HG02610 (cell line): Measurements from ENCODE around the gene EPB41L4B.

Experiments used
- ATAC-seq: cut with Tn5 transposase; IDR thresholded peaks from one replicate; pipeline ENCODE4 v1.9.1; 2021; ENCODE audit warnings: mild to moderate bottlenecking, moderate library complexity; ENCODE audit not compliant: unreplicated experiment

EPB41L4B gene

DNA sequence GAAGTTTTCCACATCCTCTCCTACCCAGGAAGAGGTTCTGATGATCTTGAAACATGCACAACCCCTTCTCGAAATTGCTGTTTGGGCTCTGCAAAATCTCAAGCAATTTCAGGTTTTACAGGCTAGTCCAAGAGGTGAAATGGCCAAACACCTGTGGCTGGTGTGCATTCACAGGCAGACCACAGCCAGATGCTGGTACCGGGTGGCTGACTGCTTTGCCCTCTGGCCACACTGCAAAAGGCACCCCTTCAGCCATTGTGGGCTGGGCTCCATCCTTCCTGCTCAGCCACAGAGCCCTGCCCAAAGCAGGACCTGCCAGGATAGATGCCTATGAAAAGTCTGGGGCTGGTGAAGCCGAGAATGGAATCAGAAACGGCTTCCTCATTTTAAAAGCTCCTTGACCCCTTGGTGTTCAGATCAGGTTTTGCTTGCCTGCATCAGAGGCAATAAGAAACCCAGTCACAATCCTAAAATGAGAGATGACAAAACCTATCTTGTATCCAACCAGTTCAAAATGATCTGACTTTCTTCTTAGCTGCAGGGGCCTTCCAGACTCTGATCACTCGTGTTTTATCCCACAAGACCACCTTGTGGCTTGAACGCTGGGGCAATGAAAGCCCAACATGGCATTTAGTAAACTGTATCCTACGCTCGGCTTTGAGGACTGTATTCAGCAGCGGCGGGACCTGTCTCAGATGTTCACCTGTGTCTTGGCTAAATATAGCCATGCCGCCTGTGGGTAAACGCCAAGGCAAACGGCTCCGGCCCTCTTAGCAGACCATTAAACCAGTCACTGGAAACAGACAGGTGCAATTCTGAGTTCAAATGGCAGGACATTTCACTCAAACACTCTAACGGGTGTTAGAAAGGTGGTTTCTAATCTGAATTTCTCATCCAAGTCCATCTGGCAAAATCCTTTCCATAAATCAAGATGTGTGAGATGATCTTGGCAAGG, 49.6 kb downstream of the EPB41L4B start:
- ATAC-seq = no peak

DNA sequence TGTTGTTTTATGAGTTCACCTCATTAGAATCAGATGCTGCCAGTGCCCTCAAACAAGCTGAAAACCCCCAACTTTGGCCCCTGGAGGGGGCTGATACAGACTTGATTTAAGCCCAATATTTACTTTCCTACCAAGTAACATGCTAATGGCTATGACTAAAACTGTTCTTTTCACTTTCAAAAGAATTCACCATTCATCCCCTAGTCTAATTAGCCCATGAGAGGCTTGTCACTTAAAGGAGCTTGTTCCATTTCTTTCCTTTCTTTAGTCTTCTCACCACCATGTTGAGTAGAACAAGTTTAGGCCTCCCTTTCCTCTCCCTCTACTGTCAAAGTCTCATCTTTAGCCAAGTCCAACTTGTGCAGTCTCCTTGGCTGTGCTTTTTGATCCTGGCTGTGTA, 50.4 kb downstream of the EPB41L4B start:
- no peak for ATAC-seq

DNA sequence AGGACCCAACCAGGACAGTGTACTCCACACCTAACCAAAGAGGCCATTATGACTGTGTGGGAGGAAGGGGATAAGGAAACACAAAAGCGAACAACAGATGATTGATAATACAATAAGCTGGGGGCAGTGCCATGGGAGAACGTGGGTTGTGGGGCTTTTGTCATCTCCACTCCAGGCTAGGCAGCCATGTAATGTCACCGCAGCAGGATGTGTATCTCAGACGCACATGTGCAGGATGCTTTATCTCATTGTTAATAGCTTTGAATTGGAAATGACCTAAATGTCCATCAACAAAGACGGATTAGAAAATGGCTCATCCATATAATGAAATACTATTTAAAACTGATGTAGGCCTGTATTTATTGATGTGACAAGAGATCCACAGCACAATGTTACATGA, 51.0 kb downstream of the EPB41L4B start:
- no peak for ATAC-seq

DNA sequence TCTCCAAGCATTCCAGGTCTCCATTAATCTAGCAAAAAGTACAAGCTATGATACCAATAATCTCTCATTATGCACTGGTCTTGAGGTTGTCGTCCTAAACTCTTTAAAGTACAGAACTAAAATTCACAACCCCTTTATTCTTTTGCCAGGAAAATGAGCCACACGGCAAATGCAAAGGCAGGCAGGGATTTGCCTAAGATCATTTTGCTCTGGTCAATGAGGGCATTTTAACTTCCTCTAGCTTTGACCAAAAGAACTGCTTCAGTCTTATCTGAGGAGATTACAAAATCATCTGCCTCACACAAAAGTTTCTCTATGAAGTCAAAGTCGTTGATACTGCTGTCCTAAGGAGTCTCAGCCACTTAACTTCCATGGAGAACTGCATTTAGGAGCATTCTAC, 51.8 kb downstream of the EPB41L4B start:
- ATAC-seq = no peak

DNA sequence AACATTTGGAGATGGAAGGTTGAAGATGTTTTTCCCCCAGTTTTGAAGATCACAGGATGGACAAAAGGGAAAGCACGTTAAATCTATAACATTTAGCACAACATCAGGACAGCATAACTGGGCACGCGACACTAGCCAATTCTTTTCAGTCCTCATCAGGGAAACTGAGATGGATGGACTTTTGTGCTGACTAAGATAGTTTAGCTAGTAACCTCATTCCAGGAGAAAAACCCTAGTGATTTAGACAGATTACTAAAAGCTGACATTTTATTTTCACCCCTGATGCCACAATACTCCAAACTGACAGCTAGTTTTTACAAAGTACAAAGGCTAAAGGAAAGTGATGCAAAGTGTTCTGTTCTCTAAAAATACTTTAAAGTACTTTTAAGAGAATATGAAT, 53.3 kb downstream of the EPB41L4B start:
- no peak for ATAC-seq

DNA sequence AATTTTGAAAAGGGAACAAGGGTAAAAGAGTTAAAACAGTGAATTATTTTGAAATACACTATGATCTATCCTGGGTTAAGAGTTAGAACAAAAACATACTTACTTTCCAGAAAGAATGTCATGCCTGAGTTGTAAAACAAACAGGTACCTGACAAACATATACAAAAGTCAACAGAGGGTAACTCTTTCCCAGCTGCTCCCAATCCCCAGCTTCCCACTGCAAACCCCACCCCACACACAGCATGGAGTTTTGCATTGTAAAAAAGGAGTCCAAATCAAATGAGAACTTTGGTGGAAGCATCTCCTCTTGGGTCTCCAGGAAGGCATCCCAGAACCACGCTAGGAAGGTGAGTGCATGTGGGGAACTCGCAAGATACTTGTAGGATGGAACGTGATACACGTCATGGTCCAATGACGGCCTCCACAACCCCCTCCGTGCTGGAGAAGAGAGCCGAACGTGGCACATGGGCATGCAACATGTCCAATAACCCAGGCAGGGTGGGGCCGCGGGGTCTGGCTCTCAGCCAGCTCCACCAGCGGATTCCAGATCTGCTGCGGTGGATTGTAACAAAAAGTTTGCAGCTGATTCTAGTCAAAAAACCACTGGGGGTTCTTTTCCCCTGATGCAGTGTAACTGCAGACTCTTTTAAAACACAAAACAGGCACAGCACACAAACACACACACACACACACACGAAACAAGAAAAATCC, 55.8 kb downstream of the EPB41L4B start:
- ATAC-seq = no peak

DNA sequence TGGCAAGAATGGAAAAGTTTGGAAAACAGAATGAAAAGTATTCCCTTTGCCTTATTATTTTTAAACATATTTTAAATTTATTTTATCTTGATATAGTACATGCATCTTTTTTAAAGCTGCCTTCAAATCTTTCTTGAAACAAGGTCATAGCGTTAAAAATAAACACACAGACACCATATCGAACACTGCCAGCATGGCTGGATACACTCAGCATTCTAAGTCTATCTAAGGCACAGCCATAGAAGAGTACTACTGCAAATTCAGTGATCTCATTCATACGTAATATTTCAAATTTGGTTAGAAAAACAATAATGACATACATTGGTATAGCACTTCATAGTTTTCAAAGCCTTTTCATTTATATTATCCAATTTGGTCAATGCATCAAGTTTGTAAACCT, 57.5 kb downstream of the EPB41L4B start:
- ATAC-seq = no peak

DNA sequence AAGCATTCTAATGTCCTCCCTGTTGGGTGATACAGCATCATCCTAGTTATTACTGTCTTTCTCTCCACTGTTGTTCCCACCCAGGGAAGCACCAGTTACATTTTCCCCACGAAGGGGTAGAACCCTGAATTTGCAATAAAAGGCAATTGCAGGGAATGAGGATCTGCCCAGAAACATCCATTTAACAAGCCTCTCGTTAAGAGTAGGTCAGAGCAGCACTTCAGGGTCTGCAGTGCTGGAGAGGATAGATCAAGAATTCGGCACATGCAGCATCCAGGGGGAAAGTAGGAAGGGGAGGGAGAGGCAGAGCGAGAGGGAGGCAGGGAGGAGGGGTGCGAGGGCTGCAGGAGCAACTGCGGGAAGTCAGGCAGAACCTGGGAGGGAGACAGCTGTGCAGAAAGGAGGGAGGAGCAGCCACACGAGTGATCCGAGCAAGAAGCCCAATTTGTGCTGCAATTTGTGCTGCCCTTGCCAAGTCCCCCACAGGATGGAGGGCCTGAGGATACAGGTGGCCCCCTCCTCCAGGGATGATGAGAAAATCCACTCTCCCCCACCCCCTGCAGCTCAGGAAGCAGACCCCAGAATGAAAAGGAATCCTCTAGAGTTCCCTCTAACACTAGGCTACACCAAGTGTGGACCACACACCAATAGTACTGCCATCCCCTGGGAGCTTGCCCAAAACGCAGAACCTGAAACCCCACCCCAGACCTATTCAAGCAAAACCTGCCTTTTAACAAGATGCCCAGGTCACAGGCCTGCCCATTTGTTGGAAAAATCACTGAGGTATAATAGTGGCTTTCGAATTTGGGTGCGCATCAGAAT, 62.2 kb downstream of the EPB41L4B start:
- no peak for ATAC-seq

DNA sequence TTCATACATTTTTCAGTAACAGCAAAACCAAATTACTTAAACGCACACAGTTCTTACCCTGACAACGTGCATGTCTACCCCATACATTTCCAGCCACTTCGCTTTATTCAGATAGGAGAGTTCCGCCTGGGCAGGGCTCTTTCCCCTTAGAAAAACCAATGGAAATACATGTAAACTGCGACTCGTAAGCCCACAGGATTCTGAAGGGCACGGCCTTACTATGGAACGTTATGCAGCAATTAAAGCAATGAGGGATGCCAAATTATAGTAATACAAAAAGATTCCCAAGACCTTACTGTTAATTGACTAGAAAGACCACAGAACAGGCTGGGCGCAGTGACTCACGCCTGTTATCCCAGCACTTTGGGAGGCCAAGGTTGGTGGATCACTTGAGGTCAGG, 64.5 kb downstream of the EPB41L4B start:
- no peak for ATAC-seq

DNA sequence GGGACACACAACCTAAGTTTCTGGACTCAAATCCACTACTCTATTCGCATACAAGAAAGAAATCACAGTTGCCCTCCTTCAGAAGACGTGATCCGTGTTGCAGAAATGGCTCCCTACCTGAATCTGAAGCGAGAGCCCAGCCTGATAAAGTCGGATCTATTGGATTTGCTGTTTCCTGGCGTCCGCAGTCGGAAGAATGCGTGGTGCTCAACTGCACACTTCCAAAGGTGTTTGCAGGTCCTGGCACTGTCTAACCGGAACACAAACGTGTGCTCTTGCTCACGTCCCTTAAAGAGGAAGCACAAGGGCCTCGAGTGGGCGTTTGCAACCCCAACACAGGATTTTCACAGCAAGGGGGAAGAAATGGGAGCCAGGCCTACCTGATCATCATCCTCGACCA, 65.5 kb downstream of the EPB41L4B start:
- ATAC-seq = no peak

DNA sequence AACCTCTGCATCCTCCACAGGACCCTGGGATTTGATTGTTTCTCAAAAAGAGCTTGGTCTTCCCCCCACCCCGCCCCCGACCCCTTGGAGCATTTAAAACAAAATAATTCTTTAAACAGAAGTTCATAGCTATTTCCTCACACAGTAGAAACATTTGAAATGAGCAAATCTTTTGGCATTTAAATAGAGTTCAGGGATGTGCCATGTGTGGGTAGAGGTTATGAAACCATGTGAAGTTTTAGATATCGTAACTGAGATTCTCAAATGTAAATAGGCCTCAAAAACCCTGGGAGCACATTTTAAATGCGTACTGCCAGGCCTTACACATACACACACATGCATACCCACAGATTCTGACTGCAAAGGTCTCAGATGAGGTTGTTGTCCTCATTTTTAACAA, 66.5 kb downstream of the EPB41L4B start:
- ATAC-seq = no peak

DNA sequence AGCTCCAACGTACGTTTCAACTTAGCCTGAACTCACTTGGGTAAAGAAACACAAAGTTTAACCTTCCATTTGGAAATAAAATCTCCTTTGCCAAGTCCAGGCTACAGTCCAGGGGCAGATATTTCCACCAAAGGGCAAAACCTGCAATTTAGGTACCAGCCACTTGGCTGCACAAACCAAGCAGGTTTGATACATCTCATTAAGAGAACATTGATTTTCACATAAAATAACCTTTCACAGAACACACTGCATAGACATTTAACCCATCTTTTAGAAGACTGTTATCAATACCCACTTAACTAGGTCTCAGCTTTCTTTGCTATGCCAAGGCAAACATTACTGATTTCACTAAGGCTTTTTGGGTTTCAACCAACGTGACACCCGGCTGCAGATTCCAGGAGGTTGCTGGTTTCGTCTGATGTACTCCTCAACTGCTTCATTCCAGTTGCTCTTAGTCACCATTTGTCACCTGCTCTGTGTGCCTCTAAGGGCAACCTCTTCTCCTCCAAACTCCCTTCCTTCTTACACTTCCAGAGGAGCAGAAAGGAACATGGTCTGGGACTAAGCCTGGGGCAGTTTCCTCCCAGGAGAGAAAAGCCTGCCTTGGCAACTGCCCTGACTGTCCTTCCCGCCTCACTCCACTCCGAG, 67.1 kb downstream of the EPB41L4B start:
- ATAC-seq = no peak

DNA sequence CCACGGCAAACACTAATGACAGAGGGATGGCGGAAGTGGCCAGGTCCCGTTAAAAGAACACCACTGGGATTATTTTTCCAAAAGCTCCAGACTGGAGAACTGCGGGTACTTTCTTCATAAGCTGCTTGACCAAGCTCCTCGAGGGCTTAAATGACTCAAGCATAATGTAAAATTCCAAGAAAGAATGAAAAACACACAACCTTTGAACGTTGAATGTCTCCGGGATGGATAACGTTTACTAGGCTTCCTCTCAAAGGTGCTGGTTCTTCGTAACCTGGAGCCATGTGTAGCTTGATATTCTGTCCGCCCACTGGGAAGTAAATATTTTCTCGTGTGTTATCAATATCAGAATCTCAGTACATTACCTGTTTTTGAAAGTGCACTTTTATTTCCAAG, 67.6 kb downstream of the EPB41L4B start:
- no peak for ATAC-seq

DNA sequence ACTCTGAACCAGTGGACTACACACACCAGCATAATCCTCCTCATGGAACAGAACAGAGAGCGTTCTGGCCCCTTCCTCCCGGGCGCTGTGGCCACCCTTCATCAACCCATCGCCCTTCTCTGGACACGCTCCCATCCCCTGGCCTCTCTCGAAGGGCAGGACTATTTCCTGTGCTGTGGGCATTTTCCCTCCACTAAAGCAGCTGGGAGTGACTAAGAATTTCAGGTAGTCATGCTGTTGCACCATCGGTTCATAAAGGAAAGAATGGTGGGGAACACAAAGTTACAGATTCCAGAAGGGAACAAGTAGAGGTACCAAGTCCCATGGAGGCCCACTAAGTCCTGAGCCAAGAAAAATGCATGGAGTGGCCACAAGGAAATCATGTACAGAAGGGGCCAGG, 68.6 kb downstream of the EPB41L4B start:
- ATAC-seq = no peak

DNA sequence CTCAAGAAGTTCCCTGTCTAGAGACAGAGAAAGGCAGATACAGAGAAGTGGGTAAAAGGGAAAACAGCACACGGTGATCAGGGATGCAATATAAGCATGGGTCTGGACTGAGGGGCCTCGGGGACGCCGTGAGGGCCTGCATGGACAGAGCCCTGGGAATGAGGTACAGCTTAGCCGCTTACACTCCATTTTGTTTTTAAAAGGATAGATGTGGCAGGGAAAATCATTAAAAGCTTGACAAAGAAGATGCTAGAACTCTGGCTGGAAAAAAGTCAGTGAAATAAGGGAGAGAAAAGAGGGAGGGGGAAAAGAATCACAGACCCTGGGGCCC, 69.1 kb downstream of the EPB41L4B start:
- no peak for ATAC-seq

DNA sequence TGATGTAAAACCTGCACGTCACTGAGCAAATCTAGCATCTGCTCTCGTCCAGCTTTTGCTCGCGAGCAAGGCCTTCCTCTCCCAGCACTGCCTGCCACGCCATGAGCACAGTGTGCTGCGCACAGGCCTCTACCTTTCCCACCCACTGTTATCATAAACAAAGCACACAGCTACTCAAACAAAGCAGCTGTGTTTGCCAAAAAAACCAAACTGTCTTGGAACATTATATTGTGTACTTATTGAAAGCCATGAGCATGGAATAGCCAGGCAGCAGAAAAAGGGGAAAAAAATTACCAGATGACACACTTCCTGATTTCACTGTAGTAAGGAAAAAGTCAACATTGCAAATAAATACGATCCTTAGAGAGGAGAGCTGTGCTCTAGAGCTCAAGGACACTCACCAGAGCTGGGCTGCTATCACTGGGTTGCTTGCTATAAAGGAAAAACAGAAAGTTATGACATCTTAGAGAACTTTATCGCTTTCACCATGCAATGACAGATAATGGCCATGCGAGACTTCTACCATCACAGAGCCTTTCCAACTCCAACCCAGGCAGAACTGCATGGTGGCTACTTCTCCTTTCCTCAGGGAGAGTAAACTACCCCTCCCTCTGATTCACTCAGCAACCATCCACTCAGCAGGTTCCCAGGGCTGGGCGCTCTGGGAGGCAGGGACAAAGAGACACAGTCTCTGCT, 69.6 kb downstream of the EPB41L4B start:
- no peak for ATAC-seq

DNA sequence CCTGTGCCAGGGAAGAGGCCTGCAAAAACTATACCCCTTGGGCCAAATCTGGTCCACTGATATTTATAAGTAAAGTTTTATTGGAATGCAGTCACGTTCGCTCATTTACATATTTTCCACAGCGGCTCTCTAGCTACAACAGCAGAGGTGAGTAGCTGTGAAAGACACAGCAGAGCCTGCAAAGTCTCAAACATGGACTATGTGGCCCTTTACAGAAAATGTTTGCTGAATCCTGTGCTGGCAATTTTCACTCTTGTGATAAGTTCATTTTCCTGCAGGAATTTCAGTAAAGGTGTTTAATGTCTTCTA, 70.1 kb downstream of the EPB41L4B start:
- no peak for ATAC-seq

DNA sequence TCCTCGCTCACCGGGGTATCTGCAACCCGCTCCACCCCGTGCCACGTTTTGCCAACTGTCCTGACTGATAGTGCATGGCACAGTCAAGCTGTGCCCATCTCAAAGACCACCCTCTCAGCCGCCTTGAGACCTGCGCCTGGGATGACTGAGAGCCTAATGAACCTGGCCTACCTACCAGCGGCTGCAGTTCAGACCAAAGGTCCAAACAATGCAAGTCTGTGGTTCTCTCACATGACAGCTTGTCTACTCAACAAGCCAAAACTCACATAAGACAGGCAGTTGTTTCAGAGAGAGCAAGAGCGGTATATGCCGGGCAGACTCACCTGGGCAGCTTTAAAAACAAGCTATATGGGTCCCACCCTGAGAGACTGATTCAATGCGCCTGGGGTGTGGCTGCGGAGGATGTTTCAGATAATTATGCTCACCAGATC, 70.5 kb downstream of the EPB41L4B start:
- ATAC-seq = no peak

DNA sequence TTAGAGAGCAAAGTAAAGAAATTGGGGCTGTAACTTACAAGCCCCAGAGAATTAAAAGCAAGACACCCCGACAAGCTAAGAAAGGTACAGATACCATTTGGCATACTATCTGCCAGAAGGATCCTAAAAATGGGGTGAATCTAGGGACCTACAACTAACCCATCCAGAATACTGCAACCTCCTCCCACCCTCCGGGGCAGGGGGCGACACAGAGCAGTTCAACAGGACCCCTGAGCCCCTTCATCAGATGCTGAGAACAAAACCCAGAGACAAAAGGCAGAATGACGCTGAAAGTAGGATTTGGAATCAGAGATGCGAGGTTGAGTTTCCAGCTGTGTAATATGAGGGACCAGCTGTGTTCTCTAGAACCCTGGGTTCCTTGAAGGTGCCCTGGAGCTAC, 71.2 kb downstream of the EPB41L4B start:
- no peak for ATAC-seq

DNA sequence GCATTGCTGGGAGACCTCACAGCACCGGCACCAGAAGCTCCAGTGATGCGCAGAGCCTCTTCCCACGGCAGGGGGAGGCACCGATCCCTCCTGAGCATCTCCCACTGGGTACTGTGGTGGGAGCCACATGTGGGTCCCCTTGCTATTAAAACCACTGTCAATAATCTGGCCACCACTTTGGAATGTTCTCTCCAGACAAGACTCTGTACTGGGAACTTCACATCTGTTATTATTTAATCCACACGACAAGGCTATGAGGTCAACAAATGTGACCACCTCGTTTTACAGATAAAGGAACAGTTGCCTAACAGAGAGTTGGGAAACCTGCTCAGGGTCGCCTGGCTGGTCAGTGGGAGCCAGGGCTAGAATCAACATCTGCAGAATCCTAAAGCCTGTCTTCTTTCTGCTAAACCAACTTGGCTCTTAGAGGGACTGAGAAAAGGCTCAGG, 72.7 kb downstream of the EPB41L4B start:
- ATAC-seq = no peak

DNA sequence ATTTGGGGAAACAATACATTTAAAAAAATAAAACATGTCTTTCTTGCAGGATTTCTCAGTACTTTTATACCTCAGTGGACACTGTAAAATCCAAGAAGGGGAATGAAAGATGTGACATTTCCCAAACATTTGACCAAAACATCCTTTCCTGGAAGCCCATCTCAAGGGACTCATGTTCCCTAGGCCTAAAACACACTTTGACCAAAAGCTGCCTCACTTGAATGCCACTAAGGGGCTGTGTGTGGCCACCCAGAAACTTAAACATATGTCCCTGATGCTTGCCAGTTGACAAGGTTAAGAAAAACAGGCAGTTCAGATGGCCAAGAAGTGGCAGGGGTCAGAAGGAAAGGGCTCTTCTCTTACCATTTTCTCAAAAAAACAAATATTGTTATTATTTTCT, 73.6 kb downstream of the EPB41L4B start:
- no peak for ATAC-seq
